Skeletal muscle cell (primary cell): ENCODE data around the gene LMBRD1.
A peak's percentile ranks its signal among the peaks of the same experiment; 100 is the strongest.
"Not testable (repeated sequence)": the region's sequence is repeated elsewhere in the genome, so short reads cannot be mapped to it uniquely, and the experiment has no call there.

Source experiments
- DNase-seq: peaks from one replicate; pipeline ENCODE4 v3.0.0-alpha.2; 2010; ENCODE audit warnings: low read depth
- H3K4me3 ChIP-seq: 2 replicates; pipeline ENCODE4 v1.5.1; 2011; ENCODE audit warnings: low read depth, mild to moderate bottlenecking, control low read depth, low read length, moderate library complexity

The LMBRD1 gene

GRCh38 chr6:69763763-69764162 is 33.0 kb downstream of the LMBRD1 start:
- H3K4me3 ChIP-seq: no peak overlapping the region
- DNase-seq: no peak

GRCh38 chr6:69761853-69762252 is 35.0 kb downstream of the LMBRD1 start:
- no peak overlapping the region for H3K4me3 ChIP-seq
- no peak for DNase-seq

DNA sequence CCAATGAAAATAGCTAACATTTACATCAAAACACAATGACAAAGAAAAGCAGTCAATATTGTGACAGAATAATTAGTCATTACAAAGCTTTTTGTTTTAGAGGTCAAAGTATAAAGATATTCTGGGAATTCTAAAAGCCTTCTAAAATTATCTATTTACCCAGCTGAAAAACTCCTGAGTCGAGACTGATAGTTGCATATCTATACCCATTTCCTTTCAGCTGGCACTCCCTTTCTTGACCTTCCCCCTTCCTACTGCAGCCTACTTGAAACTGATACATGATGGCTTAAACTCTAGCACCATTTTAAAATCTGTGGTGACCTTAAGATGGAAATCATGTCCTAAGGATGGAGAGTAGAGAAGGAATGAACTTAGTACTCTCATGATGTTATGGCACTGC is 38.6 kb downstream of the LMBRD1 start:
- no peak overlapping the region for H3K4me3 ChIP-seq
- DNase-seq: no peak

DNA sequence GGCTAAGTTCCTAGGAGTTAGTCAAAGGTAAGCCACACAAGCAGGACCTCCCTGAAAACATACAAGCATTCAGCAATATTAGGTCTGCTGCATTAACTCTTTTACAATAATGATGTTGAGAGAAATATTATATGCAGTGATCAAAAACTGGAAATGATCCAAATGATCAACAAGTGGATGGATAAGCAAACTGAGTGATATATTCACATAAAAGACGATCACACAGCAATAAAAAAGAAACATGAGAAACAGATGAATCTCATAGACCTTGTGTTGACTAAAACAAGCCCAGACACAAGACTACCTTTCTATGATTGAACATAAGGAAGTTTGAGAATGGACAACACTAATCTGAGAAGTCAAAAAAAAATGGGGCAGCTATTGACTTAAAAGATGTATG is 39.9 kb downstream of the LMBRD1 start:
- no peak overlapping the region for H3K4me3 ChIP-seq
- no peak for DNase-seq

DNA sequence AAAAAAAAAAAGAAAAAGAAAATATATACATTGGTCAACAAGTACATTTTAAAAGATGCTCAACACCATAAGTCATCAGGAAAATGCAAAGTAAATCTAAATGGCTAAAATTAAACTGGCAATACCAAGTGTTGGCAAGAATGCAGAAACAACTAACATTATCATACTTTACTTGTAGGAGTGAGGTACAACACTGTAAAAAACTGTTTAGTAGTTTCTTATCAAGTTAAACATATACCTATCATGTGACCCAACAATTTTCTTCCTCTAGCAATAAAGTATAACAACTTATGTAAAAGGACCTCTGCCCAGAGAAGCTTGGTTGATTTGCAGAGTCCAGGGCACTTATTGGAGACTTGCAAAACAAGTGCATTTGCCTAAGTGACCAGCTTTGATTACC is 40.4 kb downstream of the LMBRD1 start:
- DNase-seq: no peak

DNA sequence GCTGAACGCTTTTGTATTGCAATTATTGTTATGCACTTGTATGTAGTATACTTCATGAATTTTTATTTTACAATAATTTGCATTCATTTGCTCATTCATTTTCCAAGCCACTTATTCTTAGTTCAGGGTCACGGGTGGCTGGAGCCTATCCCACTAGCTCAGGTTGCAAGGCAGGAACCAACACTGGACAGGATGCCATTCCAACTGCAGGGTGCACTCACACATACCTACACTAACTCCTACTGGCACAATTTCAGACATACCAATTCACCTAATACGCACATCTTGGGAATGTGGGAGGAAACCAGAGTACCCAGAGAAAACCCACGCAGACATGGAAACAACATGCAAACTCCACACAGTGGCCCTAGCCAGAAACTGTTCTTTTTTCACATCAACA is 61.8 kb downstream of the LMBRD1 start:
- no peak for DNase-seq

More for the DNA sequence above, 40.4 kb downstream of the LMBRD1 start:
- H3K4me3 ChIP-seq: no peak overlapping the region

DNA sequence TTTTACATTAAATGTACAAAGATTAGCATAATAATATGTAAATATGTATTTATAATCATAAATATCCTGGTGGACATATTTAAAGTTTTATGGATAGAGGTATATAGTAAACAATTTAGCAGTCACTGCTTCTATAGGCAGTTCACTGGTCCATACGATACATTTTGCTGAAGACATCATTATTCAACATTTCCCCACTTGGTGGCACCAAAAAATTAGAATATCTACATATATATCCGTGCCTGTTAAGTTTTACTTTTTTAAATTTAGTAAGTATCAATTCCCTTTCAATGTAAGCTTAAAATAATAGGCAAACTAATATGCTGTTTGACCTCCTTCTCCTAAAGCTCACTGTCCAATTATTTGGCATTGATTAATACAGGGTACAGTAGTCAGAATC is 64.2 kb downstream of the LMBRD1 start:
- DNase-seq: no peak

More for the DNA sequence above, 61.8 kb downstream of the LMBRD1 start:
- H3K4me3 ChIP-seq: no peak overlapping the region

DNA sequence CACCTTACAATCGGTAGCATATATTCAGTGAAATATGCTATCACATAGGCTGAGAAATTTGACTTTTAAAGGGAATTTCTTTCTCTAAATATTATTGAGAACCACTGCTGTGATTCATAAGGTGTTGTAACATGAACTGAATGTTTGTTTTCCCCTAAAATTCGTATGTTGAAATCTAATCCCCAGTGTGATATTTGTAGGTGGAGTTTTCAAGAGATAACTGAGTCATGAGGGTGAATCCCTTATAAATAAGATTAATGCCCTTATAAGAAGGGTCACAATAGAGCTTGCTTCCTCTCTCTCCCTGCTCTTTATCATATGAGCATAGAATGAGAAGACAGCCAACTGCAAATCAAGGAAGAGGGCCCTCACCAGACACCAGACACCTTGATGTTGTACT is 64.8 kb downstream of the LMBRD1 start:
- no peak overlapping the region for H3K4me3 ChIP-seq
- peak; percentile 13 for DNase-seq

More for the DNA sequence above, 64.2 kb downstream of the LMBRD1 start:
- no peak overlapping the region for H3K4me3 ChIP-seq

DNA sequence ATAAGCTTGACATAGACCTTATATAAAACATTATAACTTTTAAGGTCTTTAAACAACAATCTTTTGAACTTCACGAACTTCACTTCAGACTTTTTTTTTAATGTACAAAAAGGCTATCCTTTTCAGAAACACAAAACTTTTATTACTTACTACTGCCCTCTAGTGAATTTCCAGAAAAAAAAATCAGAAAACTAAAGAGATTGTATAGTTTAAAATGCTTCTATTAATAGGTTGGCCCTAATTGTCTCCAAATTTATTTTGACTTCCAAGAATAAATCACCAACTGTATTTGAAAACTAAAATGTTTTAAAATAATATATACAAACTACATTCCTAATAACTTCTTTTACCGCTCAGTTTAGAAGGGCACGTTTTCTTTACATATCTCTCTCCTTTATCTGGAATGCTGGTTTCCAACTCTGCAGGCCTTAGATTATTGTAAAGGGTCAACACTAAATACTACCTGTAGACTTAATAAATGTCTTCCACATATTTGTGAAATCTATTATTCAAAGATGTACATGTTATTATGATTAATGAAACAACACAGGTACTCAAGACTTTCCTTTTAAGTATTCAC is 66.8 kb downstream of the LMBRD1 start:
- no peak for DNase-seq
- no peak overlapping the region for H3K4me3 ChIP-seq

DNA sequence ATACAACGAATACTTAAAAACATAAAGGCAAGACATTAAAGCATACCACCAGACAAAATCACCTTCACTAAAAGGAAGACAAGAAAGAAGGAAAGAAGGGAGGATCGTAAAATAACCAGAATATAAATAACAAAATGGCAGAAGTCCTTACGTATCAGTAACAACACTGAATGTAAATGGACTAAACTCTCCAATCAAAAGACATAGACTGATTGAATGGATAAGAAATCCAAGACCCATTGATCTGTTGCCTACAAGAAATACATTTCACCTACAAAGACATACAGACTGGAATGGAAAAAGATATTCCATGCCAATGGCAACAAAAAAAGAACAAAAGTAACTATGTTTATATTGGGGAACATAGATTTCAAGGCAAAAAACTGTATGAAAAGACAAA is 74.1 kb downstream of the LMBRD1 start:
- DNase-seq: no peak
- no peak overlapping the region for H3K4me3 ChIP-seq

GRCh38 chr6:69719602-69720193 is 77.1 kb downstream of the LMBRD1 start:
- no peak overlapping the region for H3K4me3 ChIP-seq
- no peak for DNase-seq

DNA sequence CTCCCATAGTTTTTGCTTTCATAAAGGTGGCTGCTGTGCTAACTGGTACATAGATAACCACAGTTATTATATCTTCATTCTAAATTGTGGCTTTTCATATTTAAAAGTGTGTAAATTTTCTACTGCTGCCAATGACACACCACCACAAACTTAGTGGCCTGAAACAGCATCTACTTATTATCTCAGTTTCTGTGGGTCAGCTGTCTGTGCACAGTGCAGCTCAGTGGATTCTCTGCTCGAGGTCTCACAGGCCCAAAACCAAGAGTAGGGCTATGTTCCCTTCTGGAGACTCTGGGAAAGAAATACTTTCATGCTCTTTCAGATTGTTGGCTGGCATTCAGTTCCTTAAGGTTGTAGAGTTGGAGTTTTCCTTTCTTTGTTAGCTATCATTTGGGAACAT is 90.1 kb downstream of the LMBRD1 start:
- DNase-seq: no peak
- H3K4me3 ChIP-seq: no peak overlapping the region

DNA sequence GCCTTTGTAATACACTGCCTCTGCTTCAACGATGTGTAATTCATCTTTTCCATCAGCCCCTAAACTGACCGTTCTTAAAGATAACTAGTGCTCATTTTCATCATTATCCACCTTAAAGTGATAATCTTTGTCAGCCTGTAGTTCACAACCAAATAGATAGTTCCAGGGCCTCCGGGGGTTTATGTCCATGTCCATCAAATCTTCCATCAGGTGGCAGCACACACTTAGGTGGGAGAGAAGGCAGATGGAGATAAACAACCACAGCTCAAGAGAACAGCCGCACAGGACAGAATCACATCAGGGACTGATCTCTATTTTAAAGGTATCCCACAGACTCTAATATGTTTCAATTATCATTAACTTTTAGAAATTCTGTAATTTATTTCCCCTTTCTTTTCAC is 90.9 kb downstream of the LMBRD1 start:
- no peak for DNase-seq
- no peak overlapping the region for H3K4me3 ChIP-seq

DNA sequence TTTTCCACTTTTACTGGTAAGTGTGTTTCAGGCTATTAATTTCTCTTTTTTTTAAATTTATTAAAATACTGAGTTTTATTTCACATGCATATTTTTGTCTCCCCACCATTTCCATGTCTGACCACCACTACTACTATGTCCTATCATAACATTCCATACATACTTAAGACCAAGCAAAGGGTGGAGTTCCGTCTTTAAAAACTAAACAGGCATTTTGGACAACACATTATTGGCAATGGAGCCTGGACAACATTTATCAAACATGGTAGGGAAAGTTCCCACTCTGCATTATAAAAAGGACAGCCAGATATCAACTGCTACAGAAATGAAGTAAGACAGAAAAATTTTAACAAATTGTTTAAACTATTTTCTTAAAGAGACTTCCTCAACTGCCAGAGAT is 91.9 kb downstream of the LMBRD1 start:
- DNase-seq: no peak
- no peak overlapping the region for H3K4me3 ChIP-seq

- no peak for DNase-seq
These were observed 97.2 kb downstream of the LMBRD1 start for GRCh38 chr6:69699655-69700054.

DNA sequence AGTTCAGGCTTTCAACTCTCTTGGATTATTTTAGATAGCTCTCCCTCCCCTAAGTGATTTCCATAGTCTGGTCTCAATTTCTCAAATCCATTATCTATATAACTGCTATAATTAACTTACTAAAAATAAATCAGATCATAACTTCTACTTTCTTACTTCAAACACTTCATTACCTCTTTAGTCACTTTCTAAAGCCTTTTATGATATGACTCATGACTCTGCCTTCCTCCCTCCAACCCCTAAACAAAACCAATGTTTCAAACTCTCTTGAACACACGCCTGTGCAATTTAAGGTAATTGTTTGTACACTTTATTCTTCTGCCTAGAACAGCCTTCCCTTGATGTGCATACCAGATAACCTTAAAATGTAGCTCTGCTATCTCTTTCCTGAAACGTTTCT is 100.5 kb downstream of the LMBRD1 start:
- DNase-seq: no peak
- H3K4me3 ChIP-seq: no peak overlapping the region

More at GRCh38 chr6:69699655-69700054, 97.2 kb downstream of the LMBRD1 start:
- no peak overlapping the region for H3K4me3 ChIP-seq

DNA sequence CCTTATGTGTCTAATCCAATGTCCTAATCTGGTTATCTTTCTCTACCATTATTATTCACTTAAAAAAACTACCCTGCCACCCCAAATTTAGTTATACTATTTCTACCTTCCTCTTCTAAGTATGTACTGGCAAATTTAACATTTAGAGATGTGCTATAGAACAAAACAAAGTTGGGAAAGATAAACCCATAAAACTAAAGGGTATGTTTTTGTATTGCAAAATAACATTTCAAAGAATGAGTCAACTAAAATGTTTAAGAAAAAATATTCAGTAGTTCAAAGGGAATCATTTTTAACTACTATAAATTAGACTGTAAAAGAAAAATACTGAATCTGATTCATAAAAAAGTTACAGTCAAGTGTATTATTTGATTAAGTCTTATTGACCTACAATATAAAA is 103.0 kb downstream of the LMBRD1 start:
- no peak overlapping the region for H3K4me3 ChIP-seq

GRCh38 chr6:69690986-69691385 is 105.8 kb downstream of the LMBRD1 start:
- no peak overlapping the region for H3K4me3 ChIP-seq
- DNase-seq: no peak

More for the DNA sequence above, 103.0 kb downstream of the LMBRD1 start:
- DNase-seq: peak; percentile 7

DNA sequence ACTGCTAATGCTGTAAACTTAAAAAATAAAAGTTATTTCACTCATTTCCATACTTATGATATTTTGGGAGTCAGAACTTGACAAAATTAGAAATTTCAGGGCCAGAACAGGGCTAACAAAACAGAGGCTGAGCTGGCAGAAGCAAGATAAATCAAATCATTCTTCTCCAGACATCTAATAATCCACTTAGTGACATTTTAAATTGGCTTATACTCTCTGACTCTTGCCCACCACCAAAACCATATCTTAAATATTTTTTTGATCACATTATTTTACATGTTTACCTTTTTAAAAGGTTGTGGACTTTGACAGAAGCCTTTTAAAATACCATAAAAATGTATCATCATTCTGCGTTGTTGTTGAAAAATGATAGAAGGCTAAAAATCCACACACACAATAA is 116.5 kb downstream of the LMBRD1 start:
- no peak for DNase-seq
- no peak overlapping the region for H3K4me3 ChIP-seq

- DNase-seq: no peak
- H3K4me3 ChIP-seq: no peak overlapping the region
These were observed 123.5 kb downstream of the LMBRD1 start for GRCh38 chr6:69673298-69673697.

DNA sequence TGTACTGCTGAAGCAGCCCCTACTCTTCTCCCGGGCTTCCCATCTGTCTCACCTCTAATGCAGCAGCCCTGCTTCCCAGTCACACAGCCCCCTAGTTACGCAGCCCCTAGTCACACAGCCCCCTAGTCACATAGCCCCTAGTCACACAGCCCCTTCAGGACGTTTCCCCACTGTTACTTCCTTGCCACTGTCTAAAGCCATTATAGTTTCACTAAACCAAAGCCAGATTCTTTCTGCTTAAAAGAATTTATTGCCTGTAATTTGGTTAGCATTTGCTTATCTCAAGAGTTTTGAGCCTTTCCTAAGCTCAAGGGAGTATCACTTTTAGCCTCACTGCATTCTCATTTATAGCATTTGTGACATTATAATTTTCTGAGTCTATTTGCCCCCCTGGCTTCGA is 127.9 kb downstream of the LMBRD1 start:
- H3K4me3 ChIP-seq: no peak overlapping the region
- DNase-seq: no peak

GRCh38 chr6:69666779-69667178 is 130.0 kb downstream of the LMBRD1 start:
- H3K4me3 ChIP-seq, DNase-seq: not testable (repeated sequence)
